ENCODE measurements around the gene TMEM176A.

GRCh38 chr7:150854066-150855000 lies 53.8 kb downstream of the TMEM176A start:
- no peak for TF ChIP-seq POLR2A (IDR thresholded peaks at IDR 0.05; ENCODE audit: low read depth, low read length)
- TF ChIP-seq POLR2AphosphoS5 (IDR thresholded peaks at IDR 0.05; ENCODE audit: low read depth, low read length): no peak
- no peak for TF ChIP-seq TAF1 (IDR thresholded peaks at IDR 0.05; ENCODE audit: borderline replicate concordance, low read depth, low read length)

All from GM12892 (cell line).